ENCODE data around the gene RBM10. TPM values are rescaled to one million over a fixed set of nuclear protein-coding genes. Genes with fewer than 3 reads are reported as not detected.
"Not testable (repeated sequence)": the region's sequence is repeated elsewhere in the genome, so short reads cannot be mapped to it uniquely, and the experiment has no call there.

The RBM10 gene
- total RNA-seq, 1 experiment from 2014 or later = 41.0 TPM

DNA sequence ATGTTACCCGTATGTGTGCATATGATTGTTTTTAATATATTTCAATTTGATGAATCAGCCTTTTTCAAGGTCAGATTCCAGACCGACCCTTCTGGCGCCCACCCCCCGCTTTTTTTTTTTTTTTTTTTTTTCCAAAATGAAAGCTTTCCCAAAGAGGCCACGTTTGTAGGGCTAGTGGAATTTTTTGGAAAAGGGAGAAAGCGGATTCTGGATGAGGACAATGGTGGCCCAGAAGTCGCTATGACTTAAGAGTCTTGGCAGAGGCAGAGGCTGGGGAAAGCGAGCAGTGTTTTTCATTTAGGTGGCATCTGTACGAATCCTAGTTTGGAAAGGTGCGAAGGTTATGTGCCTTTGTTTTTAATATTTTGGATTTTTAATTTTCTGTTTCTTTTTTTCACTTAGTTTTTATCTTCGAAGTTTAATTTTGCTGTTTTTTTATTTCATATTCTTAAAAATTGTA, 15.1 kb upstream of the RBM10 start:
- Histone ChIP-seq H3K9me3 (no peaks in the 10 kb centered on the region), H3K4me3 (ENCODE audit: low read depth, low read length) (peak overlapping the region; percentile 59), H3K4me1 (no peaks in the 10 kb centered on the region), H3K36me3 (ENCODE audit: control insufficient read depth, insufficient read depth, low read length) (no peaks in the 10 kb centered on the region), H3K27me3 (replicated peaks; ENCODE audit: control insufficient read depth, insufficient read depth, low read length) (no peaks in the 10 kb centered on the region)
- Mint-ChIP-seq H3K27ac (ENCODE audit: unreplicated experiment) (peak overlapping the region; percentile 31), H3K27me3 (ENCODE audit: insufficient read depth, unreplicated experiment) (no peaks in the 10 kb centered on the region), H3K4me1 (ENCODE audit: low read depth, unreplicated experiment) (no peaks in the 10 kb centered on the region), H3K9me3 (ENCODE audit: unreplicated experiment) (no peaks in the 10 kb centered on the region), H3K36me3 (ENCODE audit: insufficient read depth, unreplicated experiment) (peaks cover 8% of the 10 kb centered on the region), H3K4me3 (ENCODE audit: unreplicated experiment) (peak overlapping the region; percentile 84)
- CTCF ChIA-PET = interaction anchor here (1.5 kb wide), 1 partner anchor 15 kb away, joined by 6 read pairs; the partner anchor contains the start of genes NDUFB11 and RBM10
- DNase-seq = no peak
- TSS peak; percentile 58 for BruUV-seq (replicated peaks)
- intact Hi-C loops (cut with micrococcal nuclease; ENCODE audit: unreplicated experiment) = no loop called here
- TF ChIP-seq CTCF (IDR thresholded peaks at IDR 0.05; ENCODE audit: insufficient read depth in 1 of 2, low read depth in 1 of 2, low read length in 1 of 2, severe bottlenecking in 1 of 2, unreplicated experiment in 1 of 2) = no peak
- POLR2A ChIA-PET = interaction anchor here (1.0 to 1.9 kb wide), 2 partner anchors 15 to 71 kb away, joined by 3 to 12 read pairs; partner anchors contain the start of genes NDUFB11 and RBM10

- no peaks in the 10 kb centered on the region for H3K27me3 Mint-ChIP-seq (ENCODE audit: insufficient read depth, unreplicated experiment)
- peaks cover 8% of the 10 kb centered on the region for H3K36me3 Mint-ChIP-seq (ENCODE audit: insufficient read depth, unreplicated experiment)
- TF ChIP-seq CTCF (IDR thresholded peaks at IDR 0.05; ENCODE audit: insufficient read depth in 1 of 2, low read depth in 1 of 2, low read length in 1 of 2, severe bottlenecking in 1 of 2, unreplicated experiment in 1 of 2) = no peak
- ChIA-PET CTCF (interaction anchor here (0.6 kb wide), 1 partner anchor 12 kb away, joined by 3 read pairs; the partner anchor contains the start of gene RBM10), POLR2A (no interaction called here)
- H3K4me3 Mint-ChIP-seq (ENCODE audit: unreplicated experiment) = no peak overlapping the region
- no peaks in the 10 kb centered on the region for H3K36me3 ChIP-seq (ENCODE audit: control insufficient read depth, insufficient read depth, low read length)
- BruUV-seq (replicated peaks) = no TSS peak
- H3K4me3 ChIP-seq (ENCODE audit: low read depth, low read length) = no peak overlapping the region
- no peaks in the 10 kb centered on the region for H3K4me1 ChIP-seq
- intact Hi-C loops (cut with micrococcal nuclease; ENCODE audit: unreplicated experiment) = no loop called here
- DNase-seq = no peak
- no peaks in the 10 kb centered on the region for H3K27me3 ChIP-seq (replicated peaks; ENCODE audit: control insufficient read depth, insufficient read depth, low read length)
- H3K4me1 Mint-ChIP-seq (ENCODE audit: low read depth, unreplicated experiment) = no peaks in the 10 kb centered on the region
- H3K9me3 ChIP-seq = no peaks in the 10 kb centered on the region
- no peaks in the 10 kb centered on the region for H3K9me3 Mint-ChIP-seq (ENCODE audit: unreplicated experiment)
- no peak overlapping the region for H3K27ac Mint-ChIP-seq (ENCODE audit: unreplicated experiment)
These were observed 11.5 kb upstream of the RBM10 start for GRCh38 chrX:47133493-47133892.

- H3K36me3 ChIP-seq (ENCODE audit: control insufficient read depth, insufficient read depth, low read length); H3K36me3 Mint-ChIP-seq (ENCODE audit: insufficient read depth, unreplicated experiment); H3K4me1 Mint-ChIP-seq (ENCODE audit: low read depth, unreplicated experiment); H3K27me3 Mint-ChIP-seq (ENCODE audit: insufficient read depth, unreplicated experiment); H3K9me3 ChIP-seq; H3K4me3 Mint-ChIP-seq (ENCODE audit: unreplicated experiment); BruUV-seq (replicated peaks); H3K27ac Mint-ChIP-seq (ENCODE audit: unreplicated experiment); H3K27me3 ChIP-seq (replicated peaks; ENCODE audit: control insufficient read depth, insufficient read depth, low read length); DNase-seq; POLR2A ChIA-PET; H3K4me3 ChIP-seq (ENCODE audit: low read depth, low read length); H3K9me3 Mint-ChIP-seq (ENCODE audit: unreplicated experiment); H3K4me1 ChIP-seq; intact Hi-C loops (cut with micrococcal nuclease; ENCODE audit: unreplicated experiment): not testable (repeated sequence)
- CTCF ChIA-PET = interaction anchor here (0.6 kb wide), 1 partner anchor 20 kb away, joined by 4 read pairs; no protein-coding TSS in a partner anchor
These were observed 9.4 kb upstream of the RBM10 start for GRCh38 chrX:47135650-47136049.
